Measurements from ENCODE around the gene VSIG10.

- TF ChIP-seq CTCF (IDR thresholded peaks at IDR 0.05; ENCODE audit: low read depth, low read length, poor library complexity, severe bottlenecking) (no peak), EZH2phosphoT487 (IDR thresholded peaks at IDR 0.05; ENCODE audit: borderline replicate concordance, low read length) (no peak)
Observed at GRCh38 chr12:118053071-118053985, 50.5 kb downstream of the VSIG10 start.

Data from DOHH2 (cell line).